Effector CD8-positive, alpha-beta T cell (primary cell): ENCODE measurements around the gene FANCI.

Experiments used
- DNase-seq: peaks from one replicate; lab custom pipeline; 2025; lab: John Stamatoyannopoulos, UW

Gene FANCI

DNA sequence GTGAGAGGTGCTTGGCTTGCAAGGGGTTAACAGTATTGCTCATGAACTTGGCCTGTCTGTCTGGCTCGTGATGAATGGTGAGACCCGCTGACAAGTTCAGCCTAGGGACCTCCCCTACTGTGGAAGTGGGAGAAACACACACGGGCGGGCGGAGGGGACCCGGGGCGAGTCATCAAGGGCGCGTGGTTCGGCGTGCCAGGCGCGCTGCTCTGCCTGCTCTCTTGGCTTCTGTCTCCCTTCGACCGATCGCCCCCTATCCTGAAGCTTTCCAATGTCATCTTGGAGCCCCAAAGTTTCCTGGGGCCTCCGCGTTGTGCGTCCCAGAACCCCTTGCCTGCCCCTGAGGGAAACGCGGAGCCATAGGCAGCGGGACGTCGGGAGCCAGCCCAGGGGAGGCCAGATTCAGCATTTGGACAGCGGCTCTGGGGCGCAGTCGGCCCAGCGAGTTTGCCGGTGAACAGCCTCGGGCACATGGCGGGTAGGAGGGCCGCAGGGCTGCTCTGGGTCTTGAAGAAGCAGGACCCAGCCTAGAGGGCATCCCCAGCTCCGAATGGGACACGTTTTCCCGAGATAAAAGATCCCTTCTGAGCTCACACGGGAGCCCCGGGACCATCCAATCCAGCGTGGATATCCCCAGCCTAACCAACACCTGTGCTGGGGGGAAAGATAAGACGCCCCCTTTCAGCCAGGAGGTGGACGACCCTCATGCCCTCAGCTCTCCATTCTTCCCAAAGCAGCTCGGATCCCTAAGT lies 117.8 kb downstream of the FANCI start:
- peak; percentile 13 for DNase-seq

DNA sequence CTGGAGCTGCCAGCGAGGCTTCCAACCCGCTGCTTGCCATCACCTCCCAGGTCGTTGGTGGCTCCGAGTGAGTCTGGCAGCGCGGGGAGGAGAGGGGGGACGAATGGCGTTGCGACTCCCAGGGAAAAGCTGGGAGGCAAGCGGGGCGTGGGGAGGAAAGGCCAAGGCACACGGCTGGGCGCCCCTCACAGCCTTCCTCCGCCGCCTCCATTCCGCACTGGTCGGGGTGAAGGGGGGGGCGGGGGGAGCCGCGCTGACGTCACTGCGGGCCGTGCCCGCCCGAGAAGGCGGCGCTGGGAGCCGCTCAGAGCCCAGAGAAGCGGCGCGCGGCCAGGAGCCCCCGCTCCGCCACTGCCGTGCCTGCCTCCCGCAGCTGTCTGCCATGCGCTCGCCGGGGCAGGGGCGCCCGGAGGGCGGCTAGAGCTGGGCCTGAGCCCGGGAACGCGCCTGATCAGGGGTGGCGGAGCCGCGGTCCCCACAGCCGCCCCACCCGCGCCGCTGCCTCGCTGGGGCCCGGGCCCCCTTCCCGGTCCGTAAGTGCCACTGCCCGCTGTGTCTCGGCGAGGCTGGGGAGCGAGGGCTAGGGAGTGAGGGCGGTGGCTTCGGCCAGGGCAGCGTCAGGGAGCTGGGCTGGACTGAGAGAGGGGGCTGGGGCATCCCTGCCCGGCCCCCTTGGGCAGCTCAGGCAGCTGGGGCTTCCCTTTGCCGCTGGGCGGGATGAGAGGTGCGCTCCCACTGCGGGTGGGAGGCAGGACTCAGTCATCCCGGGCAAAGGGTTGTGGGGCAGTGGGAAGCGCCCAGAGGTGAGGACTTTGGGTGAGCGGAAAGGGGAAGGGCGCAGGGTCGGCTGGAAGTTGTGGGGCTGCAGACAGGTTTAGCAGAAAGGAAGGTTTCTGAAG lies 118.7 kb downstream of the FANCI start:
- DNase-seq: no peak

DNA sequence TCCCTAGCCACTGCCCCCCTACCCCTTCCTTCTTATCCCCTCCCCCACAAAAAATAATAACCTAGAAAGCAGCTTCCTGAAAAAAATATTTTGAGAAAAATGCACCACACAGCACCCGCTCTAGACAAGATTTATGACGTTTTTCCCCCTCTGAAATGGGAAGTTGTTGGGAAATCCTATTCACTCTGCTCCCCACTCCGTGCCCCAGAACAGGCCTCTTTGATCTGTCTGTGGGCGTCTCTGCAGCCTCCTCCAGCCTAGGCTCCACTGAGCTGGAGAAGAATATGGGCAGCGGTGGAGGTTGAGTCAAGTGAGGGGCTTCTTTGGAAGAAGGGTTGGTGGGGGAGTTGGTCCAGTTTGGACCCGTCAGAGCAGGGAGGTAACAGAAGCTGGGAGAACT lies 119.4 kb downstream of the FANCI start:
- no peak for DNase-seq

DNA sequence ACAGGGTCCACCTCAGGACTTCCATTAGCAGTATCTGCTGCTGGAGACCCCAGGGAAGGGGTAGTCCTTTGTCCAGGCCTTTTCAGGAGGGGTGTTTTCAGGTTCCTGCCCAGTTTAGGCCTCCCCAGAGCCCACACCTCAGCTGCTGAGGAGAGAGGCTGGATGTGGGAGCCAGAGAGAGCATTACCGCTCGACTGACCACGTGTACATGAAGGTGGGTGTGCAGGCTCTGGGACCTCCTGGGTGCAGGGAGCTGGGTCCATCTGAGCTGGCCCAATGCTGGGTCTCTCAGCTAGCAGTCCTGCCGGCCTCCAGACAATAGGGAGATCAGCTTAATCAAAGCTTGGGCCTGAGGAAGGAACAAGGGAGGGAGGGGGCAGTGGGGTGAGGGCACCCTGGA lies 120.0 kb downstream of the FANCI start:
- no peak for DNase-seq

DNA sequence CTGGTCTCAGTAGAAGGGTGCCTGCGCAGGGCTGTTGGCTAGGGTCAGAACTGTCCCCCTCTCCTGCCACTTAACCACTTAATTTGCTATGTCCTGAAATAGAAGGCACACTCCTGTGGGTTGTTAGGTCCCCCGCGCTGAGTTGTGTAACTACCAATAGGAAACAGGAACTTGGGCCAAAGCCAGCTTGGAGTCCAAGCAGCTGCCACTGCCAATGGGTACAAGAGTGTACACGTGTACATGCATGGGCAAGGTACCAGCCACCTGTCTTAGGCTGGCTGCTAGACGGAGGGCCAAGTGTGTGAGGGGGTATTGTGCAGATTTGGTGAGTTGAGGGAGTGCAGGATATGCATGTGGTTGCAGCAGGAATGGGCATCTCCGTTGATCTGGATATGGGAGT lies 120.6 kb downstream of the FANCI start:
- DNase-seq: no peak

DNA sequence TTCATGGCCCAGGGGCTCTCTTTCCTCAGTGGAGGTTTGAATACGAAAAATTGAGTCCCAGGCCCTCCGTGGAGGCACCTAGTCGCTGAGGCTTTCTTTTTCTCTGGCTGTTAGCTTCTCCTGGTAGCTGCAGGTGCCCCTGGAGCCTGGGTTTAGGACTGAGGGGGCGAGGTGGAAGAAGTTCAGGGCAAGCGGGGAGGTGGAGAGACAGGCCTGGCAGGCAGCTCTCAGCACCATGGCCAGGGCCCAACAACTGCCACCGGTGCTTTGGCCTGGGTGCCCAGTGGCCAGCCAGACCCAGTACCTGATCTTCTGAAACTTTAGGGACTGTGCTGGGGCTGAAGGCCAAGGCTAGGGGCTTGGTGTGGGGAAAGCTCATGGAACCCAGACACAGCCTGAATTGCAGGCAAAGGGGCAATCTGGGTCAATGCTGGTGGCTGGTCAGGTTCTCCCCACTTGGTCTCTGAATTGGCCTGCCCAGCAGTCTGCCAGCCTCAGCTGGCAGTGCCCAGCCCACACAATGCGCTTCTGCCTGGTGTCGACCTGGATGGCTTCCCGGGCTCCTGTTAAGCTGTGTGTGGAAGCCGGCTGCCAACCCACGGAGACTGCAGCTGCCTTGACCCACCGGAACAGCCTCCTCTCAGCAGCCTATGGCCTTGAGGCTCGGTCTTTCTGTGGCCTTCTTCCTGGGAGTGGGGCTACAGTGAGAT lies 121.1 kb downstream of the FANCI start:
- DNase-seq: no peak

DNA sequence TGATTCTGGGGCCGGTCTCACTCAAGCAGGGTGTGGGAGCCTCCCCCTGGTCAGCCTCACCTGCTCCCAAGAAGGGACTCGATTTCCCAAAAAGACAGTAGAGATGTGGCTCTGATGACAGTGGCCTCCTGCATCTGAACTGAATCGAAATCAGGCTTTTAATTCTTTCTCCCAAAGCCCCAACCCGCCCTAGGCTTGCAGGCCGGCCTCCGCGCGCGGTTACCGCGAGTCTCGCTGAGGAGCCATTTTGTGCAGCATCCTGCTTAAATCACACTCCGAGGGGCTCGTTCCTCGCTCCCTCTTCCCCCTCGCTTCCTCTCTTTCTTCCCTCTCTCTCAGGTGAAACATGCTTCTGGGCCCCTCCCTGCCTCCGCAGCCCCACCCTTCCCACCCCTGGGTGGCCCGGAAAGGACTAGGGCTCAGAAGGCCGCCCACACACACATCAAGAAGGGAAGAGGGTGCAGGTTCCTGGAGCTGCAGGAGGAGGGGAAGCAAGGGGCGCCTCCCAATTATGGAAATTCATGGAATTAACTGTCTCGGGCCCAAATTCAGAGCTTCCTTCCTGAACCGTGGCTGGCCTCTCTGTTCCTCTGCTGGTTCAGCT lies 121.8 kb downstream of the FANCI start:
- DNase-seq: no peak
